Measurements from ENCODE around the gene ZNF275. TPM values are rescaled to one million over a fixed set of nuclear protein-coding genes. Genes with fewer than 3 reads are reported as not detected.

Gene ZNF275
- total and polyA plus RNA-seq, 4 donors: 2.7 to 11.5 (median 6.7) TPM

- Histone ChIP-seq H3K27me3 (ENCODE audit: control insufficient read depth in 3 of 3, insufficient read depth in 3 of 3, low read length in 2 of 3) (peaks cover 0 to 9% (median 2%) of the 10 kb centered on the region in 3 donors), H3K9me3 (ENCODE audit: control insufficient read depth in 4 of 4, insufficient read depth in 3 of 4, low read length in 3 of 4) (peaks cover 0 to 4% (median 0%) of the 10 kb centered on the region in 4 donors), H3K4me1 (ENCODE audit: control insufficient read depth in 5 of 5, insufficient read depth in 5 of 5, low read length in 5 of 5) (no peaks in the 10 kb centered on the region), H3K36me3 (ENCODE audit: control insufficient read depth in 4 of 4, insufficient read depth in 4 of 4, low read length in 4 of 4) (no peaks in the 10 kb centered on the region), H3K4me3 (no peak overlapping the region), H3K9ac (ENCODE audit: insufficient read depth in 1 of 2, low read length in 2 of 2) (no peak overlapping the region), H3K27ac (ENCODE audit: low read depth in 1 of 2, low read length in 1 of 2) (no peak overlapping the region)
- 62% methylated on average over 11 to 12 of the region's 12 CpGs for WGBS, 2 donors
- no peak for TF ChIP-seq CTCF (IDR thresholded peaks at IDR 0.05; ENCODE audit: control extremely low read depth, extremely low read depth)
- ATAC-seq (ENCODE audit: insufficient read depth, low FRiP score): no peak
- no peak for DNase-seq
These were observed 30.4 kb upstream of the ZNF275 start for GRCh38 chrX:153303276-153304262.

GRCh38 chrX:153304988-153305736 lies 28.8 kb upstream of the ZNF275 start:
- 68 to 87% methylated on average over 9 of the region's 9 CpGs for WGBS, 2 donors
- ATAC-seq (ENCODE audit: insufficient read depth, low FRiP score): no peak
- peaks cover 0 to 4% (median 0%) of the 10 kb centered on the region in 4 donors for H3K9me3 ChIP-seq (ENCODE audit: control insufficient read depth in 4 of 4, insufficient read depth in 3 of 4, low read length in 3 of 4)

GRCh38 chrX:153305972-153306371 lies 28.0 kb upstream of the ZNF275 start:
- TF ChIP-seq CTCF (IDR thresholded peaks at IDR 0.05; ENCODE audit: control extremely low read depth, extremely low read depth): no peak
- Histone ChIP-seq H3K4me3 (no peak overlapping the region), H3K9me3 (ENCODE audit: control insufficient read depth in 4 of 4, insufficient read depth in 3 of 4, low read length in 3 of 4) (peaks cover 0 to 4% (median under 1%) of the 10 kb centered on the region in 4 donors), H3K27ac (ENCODE audit: low read depth in 1 of 2, low read length in 1 of 2) (no peak overlapping the region), H3K36me3 (ENCODE audit: control insufficient read depth in 4 of 4, insufficient read depth in 4 of 4, low read length in 4 of 4) (no peaks in the 10 kb centered on the region), H3K4me1 (ENCODE audit: control insufficient read depth in 5 of 5, insufficient read depth in 5 of 5, low read length in 5 of 5) (no peaks in the 10 kb centered on the region), H3K9ac (ENCODE audit: insufficient read depth in 1 of 2, low read length in 2 of 2) (no peak overlapping the region), H3K27me3 (ENCODE audit: control insufficient read depth in 3 of 3, insufficient read depth in 3 of 3, low read length in 2 of 3) (peaks cover 0 to 9% (median 2%) of the 10 kb centered on the region in 3 donors)
- no peak for ATAC-seq (ENCODE audit: insufficient read depth, low FRiP score)
- no peak for DNase-seq
- WGBS, 2 donors: 85 to 100% methylated on average over 3 of the region's 3 CpGs

More at GRCh38 chrX:153304988-153305736, 28.8 kb upstream of the ZNF275 start:
- no peak for TF ChIP-seq CTCF (IDR thresholded peaks at IDR 0.05; ENCODE audit: control extremely low read depth, extremely low read depth)
- H3K4me1 ChIP-seq (ENCODE audit: control insufficient read depth in 5 of 5, insufficient read depth in 5 of 5, low read length in 5 of 5): no peaks in the 10 kb centered on the region
- no peak for DNase-seq
- no peaks in the 10 kb centered on the region for H3K36me3 ChIP-seq (ENCODE audit: control insufficient read depth in 4 of 4, insufficient read depth in 4 of 4, low read length in 4 of 4)
- H3K27me3 ChIP-seq (ENCODE audit: control insufficient read depth in 3 of 3, insufficient read depth in 3 of 3, low read length in 2 of 3): peaks cover 0 to 9% (median 2%) of the 10 kb centered on the region in 3 donors
- no peak overlapping the region for H3K27ac ChIP-seq (ENCODE audit: low read depth in 1 of 2, low read length in 1 of 2)
- H3K9ac ChIP-seq (ENCODE audit: insufficient read depth in 1 of 2, low read length in 2 of 2): no peak overlapping the region
- H3K4me3 ChIP-seq: no peak overlapping the region

Data from lung (tissue), 12 donors.